Kidney tubule cell (primary cell): Measurements from ENCODE around the gene YAP1.

Source experiments
- DNase-seq: peaks from one replicate; pipeline ENCODE4 v3.0.0-alpha.2; 2018; ENCODE audit warnings: low spot score

The YAP1 gene

GRCh38 chr11:102117472-102118113, 7.3 kb downstream of the YAP1 start:
- DNase-seq: no peak

- DNase-seq: no peak
Measured at GRCh38 chr11:102118937-102119336, 8.7 kb downstream of the YAP1 start.

- DNase-seq: no peak
Measured at GRCh38 chr11:102119997-102120396, 9.8 kb downstream of the YAP1 start.

- no peak for DNase-seq
Measured at GRCh38 chr11:102120437-102120973, 10.3 kb downstream of the YAP1 start.

- DNase-seq: no peak
Measured at GRCh38 chr11:102121329-102121728, 11.1 kb downstream of the YAP1 start.

- no peak for DNase-seq
Measured at GRCh38 chr11:102134597-102134996, 24.4 kb downstream of the YAP1 start.

GRCh38 chr11:102135256-102135655, 25.0 kb downstream of the YAP1 start:
- no peak for DNase-seq

- DNase-seq: no peak
Measured at GRCh38 chr11:102138223-102138622, 28.0 kb downstream of the YAP1 start.

GRCh38 chr11:102138670-102139069, 28.4 kb downstream of the YAP1 start:
- no peak for DNase-seq

GRCh38 chr11:102139081-102139498, 28.8 kb downstream of the YAP1 start:
- DNase-seq: peak; percentile 51

GRCh38 chr11:102142333-102142732, 32.1 kb downstream of the YAP1 start:
- DNase-seq: no peak

GRCh38 chr11:102143867-102144266, 33.6 kb downstream of the YAP1 start:
- DNase-seq: no peak

GRCh38 chr11:102144357-102145355, 34.4 kb downstream of the YAP1 start:
- DNase-seq: no peak

- DNase-seq: no peak
Measured at GRCh38 chr11:102147015-102147414, 36.8 kb downstream of the YAP1 start.

- no peak for DNase-seq
Measured at GRCh38 chr11:102147632-102148031, 37.4 kb downstream of the YAP1 start.

- no peak for DNase-seq
Measured at GRCh38 chr11:102148059-102148458, 37.8 kb downstream of the YAP1 start.

- DNase-seq: no peak
Measured at GRCh38 chr11:102151784-102152525, 41.7 kb downstream of the YAP1 start.

- no peak for DNase-seq
Measured at GRCh38 chr11:102153082-102153481, 42.8 kb downstream of the YAP1 start.

GRCh38 chr11:102154806-102155205, 44.6 kb downstream of the YAP1 start:
- DNase-seq: no peak

GRCh38 chr11:102155676-102156075, 45.4 kb downstream of the YAP1 start:
- peak; percentile 42 for DNase-seq

GRCh38 chr11:102157219-102157618, 47.0 kb downstream of the YAP1 start:
- DNase-seq: peak; percentile 72

GRCh38 chr11:102158164-102158735, 48.0 kb downstream of the YAP1 start:
- no peak for DNase-seq
